ENCODE measurements around the gene CPEB3. TPM values are rescaled to one million over a fixed set of nuclear protein-coding genes. Genes with fewer than 3 reads are reported as not detected.
A peak's percentile ranks its signal among the peaks of the same experiment; 100 is the strongest.

The CPEB3 gene
- total RNA-seq, 1 experiment from 2014 or later: 1.0 TPM

- Histone ChIP-seq H4K91ac (ENCODE audit: insufficient read length, low read depth, low read length) (no peak overlapping the region), H3K9ac (ENCODE audit: extremely low read depth, insufficient read length, low read length) (no peak overlapping the region), H3K27ac (ENCODE audit: insufficient read length, low read depth, low read length) (no peak overlapping the region), H2AFZ (ENCODE audit: low read length) (no peak overlapping the region), H3K56ac (ENCODE audit: insufficient read length, low read depth, low read length) (no peak overlapping the region), H2BK12ac (ENCODE audit: insufficient read length, low read depth, low read length) (no peak overlapping the region), H3K4ac (ENCODE audit: low read depth, low read length) (no peak overlapping the region), H2BK5ac (ENCODE audit: insufficient read length, low read length) (no peak overlapping the region), H2BK20ac (ENCODE audit: low read depth, low read length, poor library complexity, severe bottlenecking) (no peak overlapping the region), H3K23me2 (ENCODE audit: insufficient read length, low read depth, low read length, poor library complexity, severe bottlenecking) (no peaks in the 10 kb centered on the region), H3K4me2 (ENCODE audit: insufficient read depth, insufficient read length, low read length) (no peak overlapping the region), H4K5ac (ENCODE audit: insufficient read length, low read depth, low read length) (no peak overlapping the region), H2BK15ac (ENCODE audit: low read depth, low read length) (no peak overlapping the region), H4K20me1 (ENCODE audit: control insufficient read depth, insufficient read depth, insufficient read length) (no peaks in the 10 kb centered on the region), H3K18ac (ENCODE audit: insufficient read length, low read depth, low read length) (no peak overlapping the region), H3T11ph (ENCODE audit: low read length) (no peak overlapping the region), H3K9me3 (ENCODE audit: control insufficient read depth, low read depth, low read length) (no peaks in the 10 kb centered on the region), H3K79me1 (ENCODE audit: insufficient read depth, low read depth, low read length, poor library complexity, severe bottlenecking) (no peaks in the 10 kb centered on the region), H3K27me3 (ENCODE audit: insufficient read depth, low read length) (no peaks in the 10 kb centered on the region), H2BK120ac (ENCODE audit: low read depth, low read length, poor library complexity, severe bottlenecking) (no peak overlapping the region), H3K23ac (ENCODE audit: insufficient read length, low read depth, low read length) (no peak overlapping the region), H4K8ac (replicated peaks; ENCODE audit: insufficient read length, low read depth, low read length) (no peak overlapping the region), H3K79me2 (ENCODE audit: insufficient read depth, low read length) (peaks cover 15% of the 10 kb centered on the region; the same call in 1 of the 2 replicates), H3K4me1 (ENCODE audit: insufficient read depth, low read length) (peaks cover 13% of the 10 kb centered on the region), H3K14ac (ENCODE audit: insufficient read depth, low read length) (no peak overlapping the region), H2AK5ac (ENCODE audit: insufficient read length, low read length) (no peak overlapping the region)
- no peaks in the 10 kb centered on the region; a peak in 1 of 5 replicates for H3K9me3 Mint-ChIP-seq
- no peak for TF ChIP-seq CTCF (conservative IDR thresholded peaks at IDR 0.05)
- no peak for DNase-seq
- H3K4me3 Mint-ChIP-seq: peak overlapping the region in 1 of 2 experiments; percentile 12; a peak in 2 of 5 replicates
- H3K36me3 Mint-ChIP-seq (ENCODE audit: insufficient read depth in 1 of 3, low read depth in 3 of 3): peaks cover 8 to 19% (median 9%) of the 10 kb centered on the region in 3 experiments; a peak in 6 of 7 replicates
- H3K27me3 Mint-ChIP-seq (ENCODE audit: low read depth): no peaks in the 10 kb centered on the region
- H3K4me1 Mint-ChIP-seq: peaks cover 40 to 48% of the 10 kb centered on the region in 2 experiments
- H3K27ac Mint-ChIP-seq: peak overlapping the region; percentile 19 to 85 (median 24); a peak in 3 of 7 replicates
- no CpG with 5 or more reads among the region's 1 CpG for WGBS (ENCODE audit: extremely low coverage, insufficient read length, low lambda C conversion rate)
Measured at GRCh38 chr10:92304061-92304460, 13.2 kb upstream of the CPEB3 start.
